GM21390 (cell line): ENCODE data around the gene PRDM9.
"Not testable (repeated sequence)": the region's sequence is repeated elsewhere in the genome, so short reads cannot be mapped to it uniquely, and the experiment has no call there.

Experiments
- ATAC-seq: cut with Tn5 transposase; IDR thresholded peaks from one replicate; pipeline ENCODE4 v1.9.1; 2021; ENCODE audit not compliant: unreplicated experiment

PRDM9 gene

DNA sequence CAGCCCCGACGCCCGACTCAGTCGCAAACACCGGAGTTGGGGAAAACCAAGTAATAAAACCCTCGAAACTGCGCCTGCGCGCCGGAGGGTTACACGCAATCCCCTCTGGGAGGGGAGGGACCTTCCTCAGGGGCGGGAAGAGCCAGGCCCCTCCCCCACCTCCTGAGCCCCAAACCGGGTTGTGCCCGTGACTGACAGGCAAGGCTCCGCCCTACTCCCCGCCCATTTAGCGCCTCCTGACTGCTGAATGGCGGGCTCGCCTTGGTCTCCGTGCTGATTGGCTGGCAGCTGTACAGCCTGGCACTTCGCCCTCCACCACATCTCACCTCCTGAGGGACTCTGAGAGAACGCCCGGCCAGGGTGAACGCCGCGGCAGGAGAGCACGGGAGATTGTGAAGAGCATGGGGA, at the start of gene PRDM9:
Gene PRDM9 (plus strand): TSS at position 332 of the 408 bp plus-strand sequence. CDS start 1,425 bp downstream, outside the sequence.
- no peak for ATAC-seq

GRCh38 chr5:23457780-23458179, 49.6 kb upstream of the PRDM9 start:
- no peak for ATAC-seq

- ATAC-seq: no peak
Measured at GRCh38 chr5:23459214-23459613, 48.2 kb upstream of the PRDM9 start.

DNA sequence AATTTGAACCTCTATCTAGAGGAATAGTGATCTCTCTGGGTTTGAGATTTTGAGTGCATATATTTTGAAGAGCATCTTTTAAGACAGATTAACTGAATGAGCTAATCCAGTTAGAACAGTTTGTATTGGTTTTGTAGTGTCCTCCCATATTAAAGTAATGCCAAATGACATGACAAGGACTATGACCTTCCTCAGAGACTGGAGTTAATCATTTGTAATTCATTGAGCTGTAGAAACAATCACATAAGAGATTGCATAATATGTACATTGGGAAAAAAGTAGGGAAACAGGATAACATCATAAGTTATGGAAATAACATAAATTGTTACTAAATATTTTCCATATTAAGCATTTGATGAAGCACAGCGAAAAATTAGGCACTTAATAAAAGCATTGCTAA, 45.8 kb upstream of the PRDM9 start:
- no peak for ATAC-seq

DNA sequence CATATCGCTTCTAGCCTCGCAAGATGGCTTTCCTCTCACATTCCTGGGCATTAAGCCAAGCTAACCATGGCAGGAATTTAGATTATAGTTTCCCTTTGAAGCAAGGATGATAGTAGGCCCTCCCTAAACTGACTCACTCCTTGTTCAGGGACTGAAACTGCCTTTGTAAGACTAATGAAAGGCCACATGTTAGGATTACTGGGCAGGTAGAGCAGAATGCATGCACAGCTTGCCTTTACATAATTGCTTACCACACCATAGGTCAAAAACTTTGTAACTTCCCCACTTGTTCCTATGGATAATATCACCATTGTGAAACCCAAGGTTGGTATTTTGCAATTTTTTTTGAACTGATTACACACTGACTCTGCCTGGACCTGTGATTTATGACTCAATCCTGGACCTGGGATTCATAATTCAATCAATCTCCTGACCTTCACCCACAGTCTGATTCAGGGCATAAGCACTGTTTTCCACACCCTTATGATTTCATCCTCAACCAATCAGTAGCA, 41.0 kb upstream of the PRDM9 start:
- no peak for ATAC-seq

- no peak for ATAC-seq
Measured at GRCh38 chr5:23468658-23469057, 38.8 kb upstream of the PRDM9 start.

- ATAC-seq: no peak
Measured at GRCh38 chr5:23473915-23474314, 33.5 kb upstream of the PRDM9 start.

- ATAC-seq: no peak
Measured at GRCh38 chr5:23474315-23474714, 33.1 kb upstream of the PRDM9 start.

DNA sequence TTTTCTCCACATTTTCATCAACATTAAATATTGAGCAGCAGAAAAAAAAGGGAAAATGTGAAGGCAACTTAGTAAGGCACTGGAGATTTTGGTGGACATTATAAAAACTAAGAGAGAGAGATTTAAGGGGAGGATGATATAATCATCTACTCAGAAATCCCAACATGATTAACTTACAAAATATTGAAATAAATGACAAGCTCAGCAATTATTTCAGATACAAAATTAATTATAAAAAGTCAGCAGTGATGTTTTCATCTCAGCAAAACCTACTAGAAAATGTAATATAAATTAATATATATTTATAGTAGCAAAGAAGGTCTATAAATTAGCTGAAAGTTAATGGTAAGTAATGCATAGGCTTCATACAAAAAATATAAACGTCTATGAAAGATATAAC, 30.8 kb upstream of the PRDM9 start:
- no peak for ATAC-seq

GRCh38 chr5:23482642-23483041, 24.8 kb upstream of the PRDM9 start:
- ATAC-seq: no peak

- ATAC-seq: no peak
Measured at GRCh38 chr5:23483090-23483489, 24.3 kb upstream of the PRDM9 start.

DNA sequence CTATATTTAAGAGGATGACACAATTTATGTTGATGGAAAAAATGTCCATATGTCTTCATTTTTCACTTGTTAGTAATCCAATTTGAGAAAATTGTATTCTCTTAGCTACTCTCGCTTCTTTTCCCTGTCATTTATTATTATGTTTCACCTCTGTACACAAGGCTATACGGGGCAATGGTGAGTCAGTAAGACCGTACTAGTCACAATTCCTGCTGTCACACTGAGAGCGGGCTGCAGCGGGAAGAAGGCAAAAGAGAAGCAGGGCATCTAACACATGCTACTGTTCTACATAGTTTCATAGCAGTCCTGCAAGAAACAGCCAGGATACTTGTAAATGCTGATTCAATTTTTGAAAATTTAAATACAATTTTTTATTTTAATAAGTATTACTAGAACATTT, 23.3 kb upstream of the PRDM9 start:
- no peak for ATAC-seq

GRCh38 chr5:23486227-23486626, 21.2 kb upstream of the PRDM9 start:
- not testable (repeated sequence) for ATAC-seq

GRCh38 chr5:23490993-23491392, 16.4 kb upstream of the PRDM9 start:
- ATAC-seq: no peak

GRCh38 chr5:23494558-23494957, 12.9 kb upstream of the PRDM9 start:
- ATAC-seq: no peak

GRCh38 chr5:23496576-23496975, 10.8 kb upstream of the PRDM9 start:
- ATAC-seq: no peak

- no peak for ATAC-seq
Measured at GRCh38 chr5:23506329-23507236, 826 bp upstream of the PRDM9 start.

- ATAC-seq: not testable (repeated sequence)
Measured at GRCh38 chr5:23510434-23510833, 3.0 kb downstream of the PRDM9 start.

DNA sequence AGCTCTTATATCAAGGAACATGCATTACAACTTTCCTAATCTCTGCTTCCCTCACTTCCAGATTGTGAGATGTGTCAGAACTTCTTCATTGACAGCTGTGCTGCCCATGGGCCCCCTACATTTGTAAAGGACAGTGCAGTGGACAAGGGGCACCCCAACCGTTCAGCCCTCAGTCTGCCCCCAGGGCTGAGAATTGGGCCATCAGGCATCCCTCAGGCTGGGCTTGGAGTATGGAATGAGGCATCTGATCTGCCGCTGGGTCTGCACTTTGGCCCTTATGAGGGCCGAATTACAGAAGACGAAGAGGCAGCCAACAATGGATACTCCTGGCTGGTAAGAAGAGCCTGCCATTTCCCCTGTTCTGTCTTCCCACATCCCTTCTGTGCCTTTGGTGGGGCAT, 15.1 kb downstream of the PRDM9 start:
- ATAC-seq: no peak

DNA sequence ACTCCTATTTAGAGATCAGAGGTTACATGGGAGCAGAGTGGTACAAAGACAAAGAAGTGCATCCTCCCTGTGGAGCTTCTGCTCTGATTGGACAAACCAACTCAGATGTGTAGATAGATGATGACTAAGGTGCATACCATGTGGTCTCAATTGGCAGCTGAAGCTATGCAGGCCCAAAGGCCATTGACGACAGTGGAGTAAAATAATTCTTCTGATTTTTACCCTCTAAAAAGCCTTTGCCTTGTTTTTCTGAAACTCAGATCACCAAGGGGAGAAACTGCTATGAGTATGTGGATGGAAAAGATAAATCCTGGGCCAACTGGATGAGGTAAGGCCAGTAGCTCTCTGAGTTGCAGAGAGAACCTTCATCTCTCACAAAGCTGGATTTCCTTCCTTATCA, 15.6 kb downstream of the PRDM9 start:
- ATAC-seq: no peak

DNA sequence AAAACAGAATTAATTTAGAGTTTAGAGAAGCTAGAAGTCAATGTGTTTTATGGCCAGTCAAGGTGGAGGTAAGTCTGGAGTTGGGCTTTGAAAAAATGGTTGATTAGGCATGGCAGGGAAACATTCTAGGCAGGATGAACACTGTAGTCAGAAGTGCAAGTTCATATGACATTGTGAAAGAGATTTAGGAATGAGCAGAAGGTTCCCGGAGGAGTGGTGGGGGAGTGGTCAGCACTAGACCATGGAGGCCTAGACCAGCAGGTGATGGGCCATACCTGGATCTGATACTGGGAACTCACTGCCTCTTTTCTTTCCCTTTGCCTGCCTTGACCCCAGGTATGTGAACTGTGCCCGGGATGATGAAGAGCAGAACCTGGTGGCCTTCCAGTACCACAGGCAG, 16.6 kb downstream of the PRDM9 start:
- ATAC-seq: no peak

DNA sequence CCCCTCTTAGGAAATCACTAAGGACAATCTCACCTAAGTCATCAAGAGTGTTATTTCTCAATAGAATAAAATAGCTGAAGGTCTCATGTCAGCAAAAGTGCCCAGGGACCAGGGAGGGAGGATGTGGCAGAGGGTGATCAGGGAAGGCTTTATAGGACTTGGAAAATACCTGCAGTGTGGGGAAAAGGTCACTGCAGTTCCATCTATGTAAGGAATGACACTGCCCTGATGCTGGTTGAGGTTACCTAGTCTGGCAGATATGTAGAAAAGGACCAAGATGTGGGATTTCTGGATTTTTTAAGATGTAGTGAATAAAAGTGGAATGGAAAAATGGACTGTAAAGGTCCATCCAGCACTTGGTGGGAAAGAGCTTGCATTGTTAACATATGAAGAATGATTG, 18.3 kb downstream of the PRDM9 start:
- no peak for ATAC-seq

- ATAC-seq: not testable (repeated sequence)
Measured at GRCh38 chr5:23526616-23527015, 19.2 kb downstream of the PRDM9 start.
